GM18909 (cell line): ENCODE measurements around the gene PYGB.

Experiments
- ATAC-seq: cut with Tn5 transposase; IDR thresholded peaks from one replicate; pipeline ENCODE4 v1.9.1; 2021; ENCODE audit warnings: mild to moderate bottlenecking; ENCODE audit not compliant: unreplicated experiment, poor library complexity

The PYGB gene

GRCh38 chr20:25279403-25279802 lies 31.5 kb downstream of the PYGB start:
- no peak for ATAC-seq

- no peak for ATAC-seq
Measured at GRCh38 chr20:25280051-25280573, 32.2 kb downstream of the PYGB start.

GRCh38 chr20:25280574-25281535 lies 33.0 kb downstream of the PYGB start:
- no peak for ATAC-seq

GRCh38 chr20:25281541-25281991 lies 33.7 kb downstream of the PYGB start:
- peak; percentile 69 for ATAC-seq

GRCh38 chr20:25282034-25282781 lies 34.3 kb downstream of the PYGB start:
- ATAC-seq = peak; percentile 13

GRCh38 chr20:25282796-25283195 lies 34.9 kb downstream of the PYGB start:
- no peak for ATAC-seq

- ATAC-seq = no peak
Measured at GRCh38 chr20:25283221-25283951, 35.5 kb downstream of the PYGB start.

- ATAC-seq = no peak
Measured at GRCh38 chr20:25284131-25284601, 36.3 kb downstream of the PYGB start.

GRCh38 chr20:25285091-25285647 lies 37.3 kb downstream of the PYGB start:
- no peak for ATAC-seq

- ATAC-seq = no peak
Measured at GRCh38 chr20:25285856-25286798, 38.2 kb downstream of the PYGB start.

GRCh38 chr20:25286917-25287316 lies 39.0 kb downstream of the PYGB start:
- ATAC-seq = no peak

- ATAC-seq = no peak
Measured at GRCh38 chr20:25287631-25288290, 39.9 kb downstream of the PYGB start.

GRCh38 chr20:25288291-25289181 lies 40.7 kb downstream of the PYGB start:
- ATAC-seq = peak; percentile 96

- no peak for ATAC-seq
Measured at GRCh38 chr20:25289886-25290597, 42.2 kb downstream of the PYGB start.

GRCh38 chr20:25290646-25291431 lies 43.0 kb downstream of the PYGB start:
- ATAC-seq = no peak
